ENCODE results near the gene TPD52L1. TPM values are rescaled to one million over a fixed set of nuclear protein-coding genes. Genes with fewer than 3 reads are reported as not detected.

TPD52L1 gene
- total RNA-seq, 4 donors from 2014 or later: 13.4 to 39.6 (median 21.2) TPM

GRCh38 chr6:125140808-125141207 lies 12.8 kb upstream of the TPD52L1 start:
- no peaks in the 10 kb centered on the region for H3K9me3 ChIP-seq

GRCh38 chr6:125142618-125143017 lies 11.0 kb upstream of the TPD52L1 start:
- H3K4me1 ChIP-seq: no peaks in the 10 kb centered on the region
- H3K4me3 ChIP-seq: no peak overlapping the region
- no peaks in the 10 kb centered on the region for H3K36me3 ChIP-seq
- H3K9me3 ChIP-seq: no peaks in the 10 kb centered on the region
- DNase-seq: no peak
- H3K27ac ChIP-seq: no peak overlapping the region
- H3K27me3 ChIP-seq: no peaks in the 10 kb centered on the region
- TF ChIP-seq POLR2A (IDR thresholded peaks at IDR 0.05): no peak
- no peak for TF ChIP-seq CTCF (IDR thresholded peaks at IDR 0.05)

More at GRCh38 chr6:125140808-125141207, 12.8 kb upstream of the TPD52L1 start:
- no peak for DNase-seq
- Histone ChIP-seq H3K27me3 (no peaks in the 10 kb centered on the region), H3K4me1 (no peaks in the 10 kb centered on the region), H3K27ac (no peak overlapping the region), H3K4me3 (no peak overlapping the region), H3K36me3 (no peaks in the 10 kb centered on the region)
- no peak for TF ChIP-seq POLR2A (IDR thresholded peaks at IDR 0.05)
- TF ChIP-seq CTCF (IDR thresholded peaks at IDR 0.05): no peak

GRCh38 chr6:125144822-125145221 lies 8.8 kb upstream of the TPD52L1 start:
- Histone ChIP-seq H3K27ac (no peak overlapping the region), H3K4me1 (no peaks in the 10 kb centered on the region), H3K27me3 (no peaks in the 10 kb centered on the region), H3K4me3 (no peak overlapping the region), H3K9me3 (no peaks in the 10 kb centered on the region), H3K36me3 (no peaks in the 10 kb centered on the region)
- no peak for TF ChIP-seq POLR2A (IDR thresholded peaks at IDR 0.05)
- TF ChIP-seq CTCF (IDR thresholded peaks at IDR 0.05): no peak
- no peak for DNase-seq

- no peak for TF ChIP-seq CTCF (IDR thresholded peaks at IDR 0.05)
- TF ChIP-seq POLR2A (IDR thresholded peaks at IDR 0.05): no peak
- no peak overlapping the region for H3K27ac ChIP-seq
- no peaks in the 10 kb centered on the region for H3K9me3 ChIP-seq
These were observed 4.1 kb upstream of the TPD52L1 start for GRCh38 chr6:125149256-125150144.

GRCh38 chr6:125151700-125152099 lies 1.9 kb upstream of the TPD52L1 start:
- H3K36me3 ChIP-seq: no peaks in the 10 kb centered on the region
- H3K9me3 ChIP-seq: no peaks in the 10 kb centered on the region
- no peak overlapping the region for H3K4me3 ChIP-seq
- DNase-seq: no peak
- H3K27ac ChIP-seq: no peak overlapping the region
- no peaks in the 10 kb centered on the region for H3K27me3 ChIP-seq
- peaks cover 0 to 3% (median 0%) of the 10 kb centered on the region in 4 donors for H3K4me1 ChIP-seq
- no peak for TF ChIP-seq CTCF (IDR thresholded peaks at IDR 0.05)
- TF ChIP-seq POLR2A (IDR thresholded peaks at IDR 0.05): no peak

More at GRCh38 chr6:125149256-125150144, 4.1 kb upstream of the TPD52L1 start:
- Histone ChIP-seq H3K4me1 (peaks cover 0 to 3% (median 0%) of the 10 kb centered on the region in 4 donors), H3K36me3 (no peaks in the 10 kb centered on the region), H3K4me3 (no peak overlapping the region), H3K27me3 (no peaks in the 10 kb centered on the region)
- DNase-seq: no peak
